ENCODE data around the gene GALNT14.

GALNT14 gene

DNA sequence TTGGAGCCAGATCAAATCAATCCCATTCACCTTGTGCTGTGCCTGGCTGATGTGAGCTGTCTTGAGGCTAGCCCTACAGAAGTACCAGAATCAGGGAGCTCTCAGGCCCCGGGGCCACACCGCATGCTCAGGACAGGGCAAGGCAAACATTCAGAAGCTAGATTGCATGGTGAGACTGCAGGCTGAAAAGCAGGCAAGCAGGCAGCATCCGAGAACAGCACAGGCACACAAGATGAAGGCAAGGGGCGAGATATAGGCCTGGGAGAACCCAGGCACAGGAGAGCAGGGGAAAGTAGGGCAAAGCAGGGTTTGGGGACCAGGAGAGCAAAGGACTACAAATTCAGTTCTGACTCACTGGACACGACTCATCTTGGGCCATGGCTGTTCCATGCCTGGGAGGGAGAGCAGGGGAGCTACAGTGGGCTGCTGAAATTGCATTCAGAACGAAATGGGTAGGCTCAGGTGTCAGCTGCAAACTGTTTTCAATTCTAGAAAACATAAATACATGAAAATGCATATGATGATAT lies 59.6 kb downstream of the GALNT14 start:
- Histone ChIP-seq H4K20me1 (ENCODE audit: insufficient read depth) (no peaks in the 10 kb centered on the region), H3K79me2 (ENCODE audit: insufficient read depth, low read depth) (no peaks in the 10 kb centered on the region; the same call in 1 of the 2 replicates), H3K4me2 (no peak overlapping the region), H3K36me3 (ENCODE audit: insufficient read depth) (no peaks in the 10 kb centered on the region), H3K4me3 (IDR thresholded peaks at IDR 0.05; ENCODE audit: insufficient read depth, low read depth, low read length) (no peak overlapping the region), H3K27ac (no peak overlapping the region), H3K4me1 (ENCODE audit: low read depth, poor library complexity, severe bottlenecking) (no peaks in the 10 kb centered on the region), H2AFZ (ENCODE audit: low read depth) (no peak overlapping the region), H3K9ac (no peak overlapping the region), H3K27me3 (ENCODE audit: insufficient read depth, low read depth) (no peaks in the 10 kb centered on the region)
- TF ChIP-seq, protein P1, sequence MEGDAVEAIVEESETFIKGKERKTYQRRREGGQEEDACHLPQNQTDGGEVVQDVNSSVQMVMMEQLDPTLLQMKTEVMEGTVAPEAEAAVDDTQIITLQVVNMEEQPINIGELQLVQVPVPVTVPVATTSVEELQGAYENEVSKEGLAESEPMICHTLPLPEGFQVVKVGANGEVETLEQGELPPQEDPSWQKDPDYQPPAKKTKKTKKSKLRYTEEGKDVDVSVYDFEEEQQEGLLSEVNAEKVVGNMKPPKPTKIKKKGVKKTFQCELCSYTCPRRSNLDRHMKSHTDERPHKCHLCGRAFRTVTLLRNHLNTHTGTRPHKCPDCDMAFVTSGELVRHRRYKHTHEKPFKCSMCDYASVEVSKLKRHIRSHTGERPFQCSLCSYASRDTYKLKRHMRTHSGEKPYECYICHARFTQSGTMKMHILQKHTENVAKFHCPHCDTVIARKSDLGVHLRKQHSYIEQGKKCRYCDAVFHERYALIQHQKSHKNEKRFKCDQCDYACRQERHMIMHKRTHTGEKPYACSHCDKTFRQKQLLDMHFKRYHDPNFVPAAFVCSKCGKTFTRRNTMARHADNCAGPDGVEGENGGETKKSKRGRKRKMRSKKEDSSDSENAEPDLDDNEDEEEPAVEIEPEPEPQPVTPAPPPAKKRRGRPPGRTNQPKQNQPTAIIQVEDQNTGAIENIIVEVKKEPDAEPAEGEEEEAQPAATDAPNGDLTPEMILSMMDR (conservative IDR thresholded peaks at IDR 0.05; ENCODE audit: low read depth, low read length), result no peak

DNA sequence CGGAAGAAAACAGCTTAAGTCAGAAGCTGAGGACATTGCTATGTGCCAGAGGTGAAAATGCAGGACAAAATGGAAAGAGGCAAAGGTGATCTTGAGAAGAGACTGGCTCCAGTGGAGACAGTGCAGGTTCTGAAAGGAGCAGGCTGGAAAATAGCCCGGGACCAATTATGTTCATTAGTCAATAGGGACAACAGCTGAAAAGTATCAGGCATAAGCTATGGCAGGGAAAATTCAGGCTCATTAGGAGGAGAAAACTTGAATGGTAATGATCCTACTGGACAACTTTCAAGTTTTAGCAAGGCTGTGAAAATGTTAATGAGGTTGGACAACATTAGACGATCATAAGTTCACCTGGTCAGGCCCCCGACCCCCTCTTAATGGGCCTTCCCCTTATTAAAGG lies 60.2 kb downstream of the GALNT14 start:
- Histone ChIP-seq H3K36me3 (ENCODE audit: insufficient read depth) (no peaks in the 10 kb centered on the region), H3K4me3 (IDR thresholded peaks at IDR 0.05; ENCODE audit: insufficient read depth, low read depth, low read length) (no peak overlapping the region), H3K79me2 (ENCODE audit: insufficient read depth, low read depth) (no peaks in the 10 kb centered on the region; the same call in 1 of the 2 replicates), H3K27me3 (ENCODE audit: insufficient read depth, low read depth) (no peaks in the 10 kb centered on the region), H3K4me1 (ENCODE audit: low read depth, poor library complexity, severe bottlenecking) (no peaks in the 10 kb centered on the region), H2AFZ (ENCODE audit: low read depth) (no peak overlapping the region), H3K27ac (no peak overlapping the region), H3K4me2 (no peak overlapping the region), H4K20me1 (ENCODE audit: insufficient read depth) (no peaks in the 10 kb centered on the region), H3K9ac (no peak overlapping the region)
- TF ChIP-seq, protein P1 (conservative IDR thresholded peaks at IDR 0.05; ENCODE audit: low read depth, low read length), result no peak

- Histone ChIP-seq H3K4me3 (IDR thresholded peaks at IDR 0.05; ENCODE audit: insufficient read depth, low read depth, low read length) (no peak overlapping the region), H4K20me1 (ENCODE audit: insufficient read depth) (no peaks in the 10 kb centered on the region), H3K27ac (no peak overlapping the region), H3K9ac (no peak overlapping the region), H3K4me2 (no peak overlapping the region), H3K36me3 (ENCODE audit: insufficient read depth) (no peaks in the 10 kb centered on the region), H2AFZ (ENCODE audit: low read depth) (no peak overlapping the region), H3K79me2 (ENCODE audit: insufficient read depth, low read depth) (no peaks in the 10 kb centered on the region; the same call in 1 of the 2 replicates), H3K27me3 (ENCODE audit: insufficient read depth, low read depth) (no peaks in the 10 kb centered on the region), H3K4me1 (ENCODE audit: low read depth, poor library complexity, severe bottlenecking) (no peaks in the 10 kb centered on the region)
- TF ChIP-seq, protein P1 (conservative IDR thresholded peaks at IDR 0.05; ENCODE audit: low read depth, low read length), result no peak
Observed at GRCh38 chr2:31075941-31076590, 62.2 kb downstream of the GALNT14 start.

DNA sequence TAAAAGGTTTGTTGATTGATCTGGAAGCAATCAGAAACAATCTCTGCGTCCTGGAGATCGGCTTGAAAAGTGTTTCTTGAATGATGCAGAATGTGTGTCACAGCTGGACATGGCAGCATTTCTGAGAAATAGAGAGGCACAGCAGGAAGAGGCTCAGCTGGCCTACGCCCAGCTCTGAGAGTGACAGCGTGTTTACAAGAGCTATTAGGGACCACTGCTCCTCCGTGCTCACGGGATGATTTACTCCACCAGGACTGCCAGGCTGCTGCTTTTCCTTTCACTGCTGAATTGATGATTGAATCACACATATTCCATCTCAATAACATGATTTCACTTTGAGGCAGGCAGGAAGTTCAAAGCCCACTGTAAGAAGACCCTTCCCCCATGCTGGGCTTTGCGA lies 62.8 kb downstream of the GALNT14 start:
- no peaks in the 10 kb centered on the region for H4K20me1 ChIP-seq (ENCODE audit: insufficient read depth)
- H3K79me2 ChIP-seq (ENCODE audit: insufficient read depth, low read depth), result no peaks in the 10 kb centered on the region; the same call in 1 of the 2 replicates
- no peak overlapping the region for H3K4me2 ChIP-seq
- TF ChIP-seq, protein P1 (conservative IDR thresholded peaks at IDR 0.05; ENCODE audit: low read depth, low read length), result no peak
- H3K36me3 ChIP-seq (ENCODE audit: insufficient read depth), result no peaks in the 10 kb centered on the region
- no peaks in the 10 kb centered on the region for H3K4me1 ChIP-seq (ENCODE audit: low read depth, poor library complexity, severe bottlenecking)
- H3K9ac ChIP-seq, result no peak overlapping the region
- H3K27ac ChIP-seq, result no peak overlapping the region
- no peak overlapping the region for H2AFZ ChIP-seq (ENCODE audit: low read depth)
- no peaks in the 10 kb centered on the region for H3K27me3 ChIP-seq (ENCODE audit: insufficient read depth, low read depth)
- H3K4me3 ChIP-seq (IDR thresholded peaks at IDR 0.05; ENCODE audit: insufficient read depth, low read depth, low read length), result no peak overlapping the region

All from KMS-11 (cell line).